Loucy (cell line): ENCODE results near the gene METTL4.
A peak's percentile ranks its signal among the peaks of the same experiment; 100 is the strongest.

Source experiments
- H2AFZ ChIP-seq: fragments of 200-600 bp; sonication (generic); 2 replicates; pipeline ENCODE4 v1.6.0; 2016; ENCODE audit warnings: antibody characterized with exemption, mild to moderate bottlenecking, low read length, moderate library complexity
- H3F3A ChIP-seq: fragments of 200-600 bp; 2 replicates; pipeline ENCODE4 v1.6.0; 2016; ENCODE audit warnings: antibody characterized with exemption, low read depth, mild to moderate bottlenecking
- H3K27me3 ChIP-seq: fragments of 200-600 bp; sonication (generic); 2 replicates; pipeline ENCODE4 v1.6.1; 2014; ENCODE audit warnings: low read length, mild to moderate bottlenecking; ENCODE audit not compliant: insufficient read depth, poor library complexity, severe bottlenecking
- H3K36me3 ChIP-seq: fragments of 200-600 bp; sonication (generic); 2 replicates; pipeline ENCODE4 v1.6.1; 2016; ENCODE audit warnings: low read length; ENCODE audit not compliant: insufficient read depth
- H3K4me1 ChIP-seq: fragments of 200-600 bp; sonication (generic); 2 replicates; pipeline ENCODE4 v1.5.1; 2014; ENCODE audit warnings: low read length, mild to moderate bottlenecking; ENCODE audit not compliant: insufficient read depth, poor library complexity, severe bottlenecking
- H3K4me2 ChIP-seq: fragments of 200-600 bp; sonication (generic); 2 replicates; pipeline ENCODE4 v1.6.0; 2014; ENCODE audit warnings: antibody characterized with exemption, low read length, low read depth, mild to moderate bottlenecking; ENCODE audit not compliant: poor library complexity, severe bottlenecking
- H3K4me3 ChIP-seq: fragments of 200-600 bp; sonication (generic); 2 replicates; pipeline ENCODE4 v1.5.1; 2014; ENCODE audit warnings: low read length, mild to moderate bottlenecking, mixed read lengths; ENCODE audit not compliant: poor library complexity, severe bottlenecking
- H3K79me2 ChIP-seq: fragments of 200-600 bp; sonication (generic); 2 replicates; pipeline ENCODE4 v1.6.1; 2014; ENCODE audit warnings: low read length; ENCODE audit not compliant: insufficient read depth
- H3K9ac ChIP-seq: fragments of 200-600 bp; sonication (generic); 2 replicates; pipeline ENCODE4 v1.6.0; 2014; ENCODE audit warnings: mild to moderate bottlenecking, low read depth, low read length, moderate library complexity; ENCODE audit not compliant: poor library complexity, severe bottlenecking
- H3K9me2 ChIP-seq: fragments of 200-600 bp; sonication (generic); replicated peaks from 2 replicates; pipeline ENCODE4 v1.6.1; 2016; ENCODE audit warnings: low read depth, low read length, mixed read lengths
- H3K9me3 ChIP-seq: fragments of 200-600 bp; sonication (generic); 2 replicates; pipeline ENCODE4 v1.6.1; 2014; ENCODE audit warnings: mild to moderate bottlenecking, antibody characterized with exemption, low read length, low read depth; ENCODE audit not compliant: insufficient read depth
- H4K20me1 ChIP-seq: fragments of 200-600 bp; sonication (generic); 2 replicates; pipeline ENCODE4 v1.6.0; 2014; ENCODE audit warnings: antibody characterized with exemption, low read length, mild to moderate bottlenecking; ENCODE audit not compliant: insufficient read depth, poor library complexity, severe bottlenecking
- EZH2phosphoT487 ChIP-seq: fragments of 200-600 bp; IDR thresholded peaks from 2 replicates; pipeline ENCODE4 v1.6.1; 2018; ENCODE audit warnings: antibody characterized with exemption, mild to moderate bottlenecking, moderate library complexity, borderline replicate concordance
- TF ChIP-seq, protein P1 (sequence below): fragments of 200-600 bp; sonication (generic); conservative IDR thresholded peaks from 2 replicates; pipeline ENCODE4 v1.5.1; 2014; ENCODE audit warnings: mild to moderate bottlenecking, antibody characterized with exemption, low read length

Gene METTL4, protein sequence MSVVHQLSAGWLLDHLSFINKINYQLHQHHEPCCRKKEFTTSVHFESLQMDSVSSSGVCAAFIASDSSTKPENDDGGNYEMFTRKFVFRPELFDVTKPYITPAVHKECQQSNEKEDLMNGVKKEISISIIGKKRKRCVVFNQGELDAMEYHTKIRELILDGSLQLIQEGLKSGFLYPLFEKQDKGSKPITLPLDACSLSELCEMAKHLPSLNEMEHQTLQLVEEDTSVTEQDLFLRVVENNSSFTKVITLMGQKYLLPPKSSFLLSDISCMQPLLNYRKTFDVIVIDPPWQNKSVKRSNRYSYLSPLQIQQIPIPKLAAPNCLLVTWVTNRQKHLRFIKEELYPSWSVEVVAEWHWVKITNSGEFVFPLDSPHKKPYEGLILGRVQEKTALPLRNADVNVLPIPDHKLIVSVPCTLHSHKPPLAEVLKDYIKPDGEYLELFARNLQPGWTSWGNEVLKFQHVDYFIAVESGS

GRCh38 chr18:2571200-2572170 is at the start of gene METTL4, which contains the start of gene NDC80:
Gene METTL4, minus strand, starts transcription at chr18:2571505. Its CDS starts 4,289 bp downstream, at chr18:2567216.
Gene NDC80, plus strand, starts transcription at chr18:2571557. Its CDS starts 1,429 bp downstream, at chr18:2572986.
- peak within 1 kb of the TSS; percentile 84 for H3K4me3 ChIP-seq
- no peak for TF ChIP-seq EZH2phosphoT487
- TF ChIP-seq, protein P1, sequence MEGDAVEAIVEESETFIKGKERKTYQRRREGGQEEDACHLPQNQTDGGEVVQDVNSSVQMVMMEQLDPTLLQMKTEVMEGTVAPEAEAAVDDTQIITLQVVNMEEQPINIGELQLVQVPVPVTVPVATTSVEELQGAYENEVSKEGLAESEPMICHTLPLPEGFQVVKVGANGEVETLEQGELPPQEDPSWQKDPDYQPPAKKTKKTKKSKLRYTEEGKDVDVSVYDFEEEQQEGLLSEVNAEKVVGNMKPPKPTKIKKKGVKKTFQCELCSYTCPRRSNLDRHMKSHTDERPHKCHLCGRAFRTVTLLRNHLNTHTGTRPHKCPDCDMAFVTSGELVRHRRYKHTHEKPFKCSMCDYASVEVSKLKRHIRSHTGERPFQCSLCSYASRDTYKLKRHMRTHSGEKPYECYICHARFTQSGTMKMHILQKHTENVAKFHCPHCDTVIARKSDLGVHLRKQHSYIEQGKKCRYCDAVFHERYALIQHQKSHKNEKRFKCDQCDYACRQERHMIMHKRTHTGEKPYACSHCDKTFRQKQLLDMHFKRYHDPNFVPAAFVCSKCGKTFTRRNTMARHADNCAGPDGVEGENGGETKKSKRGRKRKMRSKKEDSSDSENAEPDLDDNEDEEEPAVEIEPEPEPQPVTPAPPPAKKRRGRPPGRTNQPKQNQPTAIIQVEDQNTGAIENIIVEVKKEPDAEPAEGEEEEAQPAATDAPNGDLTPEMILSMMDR = no peak
- peak within 1 kb of the TSS; percentile 84 for H3K4me2 ChIP-seq
- H2AFZ ChIP-seq = peak within 1 kb of the TSS; percentile 98
- H3K79me2 ChIP-seq = peaks cover 85% of the 10 kb centered on the region
- H3K27me3 ChIP-seq = no peaks in the 10 kb centered on the region
- no peaks in the 10 kb centered on the region for H3K9me2 ChIP-seq
- peaks cover 22% of the 10 kb centered on the region for H4K20me1 ChIP-seq
- H3F3A ChIP-seq = peaks cover 3% of the 10 kb centered on the region; the same call in 1 of the 2 replicates
- no peaks in the 10 kb centered on the region for H3K9me3 ChIP-seq
- H3K9ac ChIP-seq = peak within 1 kb of the TSS; percentile 94
- peaks cover 79% of the 10 kb centered on the region for H3K4me1 ChIP-seq
- H3K36me3 ChIP-seq = peaks cover 17% of the 10 kb centered on the region

- Histone ChIP-seq H3K9ac (no peak overlapping the region), H3K36me3 (peaks cover 41% of the 10 kb centered on the region), H3K79me2 (no peaks in the 10 kb centered on the region), H3F3A (no peaks in the 10 kb centered on the region), H3K4me3 (no peak overlapping the region), H3K27me3 (no peaks in the 10 kb centered on the region), H3K9me3 (no peaks in the 10 kb centered on the region), H3K9me2 (no peaks in the 10 kb centered on the region), H3K4me2 (no peak overlapping the region), H3K4me1 (no peaks in the 10 kb centered on the region), H2AFZ (no peak overlapping the region), H4K20me1 (no peaks in the 10 kb centered on the region)
- TF ChIP-seq EZH2phosphoT487 = no peak
- TF ChIP-seq, protein P1 = no peak
Observed at GRCh38 chr18:2618009-2618408, 46.7 kb upstream of the METTL4 start.

- H3K36me3 ChIP-seq = peaks cover 46% of the 10 kb centered on the region
- no peak overlapping the region for H3K9ac ChIP-seq
- no peak overlapping the region for H2AFZ ChIP-seq
- H3K79me2 ChIP-seq = no peaks in the 10 kb centered on the region
- no peaks in the 10 kb centered on the region for H3K9me3 ChIP-seq
- no peak overlapping the region for H3K4me2 ChIP-seq
- no peaks in the 10 kb centered on the region for H3K9me2 ChIP-seq
- H3K27me3 ChIP-seq = no peaks in the 10 kb centered on the region
- no peak for TF ChIP-seq EZH2phosphoT487
- TF ChIP-seq, protein P1 = no peak
- no peaks in the 10 kb centered on the region for H3F3A ChIP-seq
- no peaks in the 10 kb centered on the region for H4K20me1 ChIP-seq
- no peaks in the 10 kb centered on the region for H3K4me1 ChIP-seq
- no peak overlapping the region for H3K4me3 ChIP-seq
Observed at GRCh38 chr18:2617401-2617998, 46.2 kb upstream of the METTL4 start.
